ENCODE measurements around the gene UGT2B11. TPM values are rescaled to one million over a fixed set of nuclear protein-coding genes. Genes with fewer than 3 reads are reported as not detected.
"Not testable (repeated sequence)": the region's sequence is repeated elsewhere in the genome, so short reads cannot be mapped to it uniquely, and the experiment has no call there.

The UGT2B11 gene
- not detected for polyA plus RNA-seq (2013, experiment 1 of 2)
- polyA plus RNA-seq (2013, experiment 2 of 2): not detected

DNA sequence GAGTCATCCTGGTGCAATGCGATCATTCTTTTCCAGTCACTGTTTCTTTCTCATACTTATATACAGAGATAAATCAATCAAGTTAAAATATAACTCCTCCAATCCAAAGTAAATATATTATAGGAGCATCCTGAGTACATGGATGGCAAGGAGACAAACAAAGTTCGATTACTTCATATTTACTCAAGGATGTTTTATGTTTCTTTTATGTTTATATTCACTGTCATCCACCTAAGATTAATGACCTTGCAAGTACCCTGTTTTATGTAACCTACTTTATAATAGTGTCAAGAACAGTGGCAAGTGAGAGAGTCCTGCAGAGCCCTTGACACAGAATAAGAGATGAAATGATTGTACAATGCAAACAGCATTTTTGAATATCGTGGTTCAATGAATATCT, at the start of gene UGT2B11:
Gene UGT2B11 (minus strand): TSS at position 33 of the 400 bp plus-strand sequence. CDS start 26 bp downstream, at position 7.
- H3K36me3 ChIP-seq (ENCODE audit: control insufficient read depth, insufficient read depth, low read length): no peaks in the 10 kb centered on the region

DNA sequence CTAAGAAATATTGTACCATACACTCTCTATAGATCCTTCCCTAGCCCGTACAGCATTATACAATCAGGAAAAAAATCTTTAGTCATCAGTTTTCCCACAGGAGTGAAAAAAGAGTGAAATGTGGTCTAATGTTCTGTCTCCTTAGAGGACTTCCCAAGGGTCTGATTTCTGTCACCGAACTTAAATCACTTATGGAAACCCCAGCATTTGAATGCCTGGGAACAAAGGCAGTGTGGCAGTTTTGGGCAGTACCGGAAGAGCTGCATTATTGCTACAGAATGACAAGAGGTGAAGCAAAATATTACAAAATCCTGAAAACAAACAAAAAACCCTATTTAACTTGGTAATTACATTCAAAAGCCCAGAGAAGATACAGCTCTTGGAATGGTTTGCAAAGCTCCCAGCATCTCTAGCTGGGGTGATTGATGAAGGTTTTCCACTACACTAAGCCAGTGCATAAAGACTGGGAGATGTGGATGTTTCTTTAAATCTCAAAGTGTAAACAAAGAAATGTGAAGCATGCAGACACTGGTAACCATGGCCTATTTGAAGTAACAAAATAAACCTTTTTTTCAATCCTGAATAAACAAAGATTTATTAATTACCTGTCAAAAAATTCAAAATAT, 38.7 kb upstream of the UGT2B11 start:
- H3K4ac ChIP-seq (ENCODE audit: low read depth, low read length); H3K4me2 ChIP-seq (ENCODE audit: low read length); H3K27ac ChIP-seq (ENCODE audit: low read depth, low read length); H3K79me1 ChIP-seq (ENCODE audit: low read length); H3K4me1 ChIP-seq (ENCODE audit: control insufficient read depth, low read depth, low read length); DNase-seq; H3K27me3 ChIP-seq (ENCODE audit: insufficient read depth, low read length, poor library complexity); H4K5ac ChIP-seq (ENCODE audit: low read length); H2BK120ac ChIP-seq (ENCODE audit: low read depth, low read length); H3K18ac ChIP-seq (ENCODE audit: low read length); H3K36me3 ChIP-seq (ENCODE audit: control insufficient read depth, insufficient read depth, low read length); H3K4me3 ChIP-seq (ENCODE audit: low read length); H4K8ac ChIP-seq (ENCODE audit: low read depth, low read length); H3K79me2 ChIP-seq (ENCODE audit: control insufficient read depth, insufficient read depth, low read length); H3K56ac ChIP-seq (ENCODE audit: low read length); H2BK15ac ChIP-seq (replicated peaks; ENCODE audit: low read depth); H2BK5ac ChIP-seq (ENCODE audit: low read length); H2AK5ac ChIP-seq (ENCODE audit: low read length); H3K23ac ChIP-seq (ENCODE audit: low read length); H3K9ac ChIP-seq (ENCODE audit: low read length): not testable (repeated sequence)
- WGBS (ENCODE audit: extremely low coverage, insufficient coverage, low lambda C conversion rate): no CpG with 5 or more reads among the region's 3 CpGs

More for the DNA sequence above, at the start of gene UGT2B11:
- Histone ChIP-seq H2BK15ac (replicated peaks; ENCODE audit: low read depth) (no peak within 1 kb of the TSS), H3K27me3 (ENCODE audit: insufficient read depth, low read length, poor library complexity) (no peaks in the 10 kb centered on the region), H3K23ac (ENCODE audit: low read length) (no peak within 1 kb of the TSS), H3K27ac (ENCODE audit: low read depth, low read length) (no peak within 1 kb of the TSS), H3K79me2 (ENCODE audit: control insufficient read depth, insufficient read depth, low read length) (no peaks in the 10 kb centered on the region), H3K4me2 (ENCODE audit: low read length) (no peak within 1 kb of the TSS), H3K4me1 (ENCODE audit: control insufficient read depth, low read depth, low read length) (no peaks in the 10 kb centered on the region), H3K18ac (ENCODE audit: low read length) (no peak within 1 kb of the TSS), H3K56ac (ENCODE audit: low read length) (no peak within 1 kb of the TSS), H3K79me1 (ENCODE audit: low read length) (no peaks in the 10 kb centered on the region), H4K5ac (ENCODE audit: low read length) (no peak within 1 kb of the TSS), H4K8ac (ENCODE audit: low read depth, low read length) (no peak within 1 kb of the TSS), H3K4ac (ENCODE audit: low read depth, low read length) (no peak within 1 kb of the TSS), H2AK5ac (ENCODE audit: low read length) (no peak within 1 kb of the TSS), H2BK120ac (ENCODE audit: low read depth, low read length) (no peak within 1 kb of the TSS), H2BK5ac (ENCODE audit: low read length) (no peak within 1 kb of the TSS), H3K4me3 (ENCODE audit: low read length) (no peak within 1 kb of the TSS), H3K9ac (ENCODE audit: low read length) (no peak within 1 kb of the TSS)
- no peak for DNase-seq
- no CpG with 5 or more reads among the region's 3 CpGs for WGBS (ENCODE audit: extremely low coverage, insufficient coverage, low lambda C conversion rate)

DNA sequence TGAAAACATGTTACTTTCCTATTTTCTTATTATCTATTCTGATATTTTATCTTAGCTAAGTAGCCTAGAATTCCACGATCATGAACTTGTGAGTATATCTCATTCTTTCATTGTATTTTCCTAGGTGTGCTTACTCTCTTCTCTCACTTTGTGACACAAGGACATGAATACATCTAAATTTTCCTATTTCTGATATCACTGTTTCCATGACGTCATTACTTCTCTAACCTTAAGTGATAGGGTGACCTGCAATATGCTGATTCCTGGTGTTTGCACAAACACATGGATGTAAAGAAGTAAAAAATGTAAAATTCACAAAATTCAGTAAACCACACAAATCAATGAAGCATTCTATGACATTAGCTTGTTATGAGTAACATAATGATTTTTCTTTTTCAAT, 36.3 kb upstream of the UGT2B11 start:
- not testable (repeated sequence) for H3K18ac ChIP-seq (ENCODE audit: low read length); H3K4ac ChIP-seq (ENCODE audit: low read depth, low read length); H3K27ac ChIP-seq (ENCODE audit: low read depth, low read length); H3K4me2 ChIP-seq (ENCODE audit: low read length); H3K23ac ChIP-seq (ENCODE audit: low read length); H3K79me2 ChIP-seq (ENCODE audit: control insufficient read depth, insufficient read depth, low read length); H3K56ac ChIP-seq (ENCODE audit: low read length); DNase-seq; H2BK120ac ChIP-seq (ENCODE audit: low read depth, low read length); H3K79me1 ChIP-seq (ENCODE audit: low read length); H3K36me3 ChIP-seq (ENCODE audit: control insufficient read depth, insufficient read depth, low read length); H2AK5ac ChIP-seq (ENCODE audit: low read length); H4K5ac ChIP-seq (ENCODE audit: low read length); H3K9ac ChIP-seq (ENCODE audit: low read length); H3K4me1 ChIP-seq (ENCODE audit: control insufficient read depth, low read depth, low read length); H4K8ac ChIP-seq (ENCODE audit: low read depth, low read length); H3K4me3 ChIP-seq (ENCODE audit: low read length); H2BK15ac ChIP-seq (replicated peaks; ENCODE audit: low read depth); H2BK5ac ChIP-seq (ENCODE audit: low read length); H3K27me3 ChIP-seq (ENCODE audit: insufficient read depth, low read length, poor library complexity)
- no CpG with 5 or more reads among the region's 2 CpGs for WGBS (ENCODE audit: extremely low coverage, insufficient coverage, low lambda C conversion rate)

DNA sequence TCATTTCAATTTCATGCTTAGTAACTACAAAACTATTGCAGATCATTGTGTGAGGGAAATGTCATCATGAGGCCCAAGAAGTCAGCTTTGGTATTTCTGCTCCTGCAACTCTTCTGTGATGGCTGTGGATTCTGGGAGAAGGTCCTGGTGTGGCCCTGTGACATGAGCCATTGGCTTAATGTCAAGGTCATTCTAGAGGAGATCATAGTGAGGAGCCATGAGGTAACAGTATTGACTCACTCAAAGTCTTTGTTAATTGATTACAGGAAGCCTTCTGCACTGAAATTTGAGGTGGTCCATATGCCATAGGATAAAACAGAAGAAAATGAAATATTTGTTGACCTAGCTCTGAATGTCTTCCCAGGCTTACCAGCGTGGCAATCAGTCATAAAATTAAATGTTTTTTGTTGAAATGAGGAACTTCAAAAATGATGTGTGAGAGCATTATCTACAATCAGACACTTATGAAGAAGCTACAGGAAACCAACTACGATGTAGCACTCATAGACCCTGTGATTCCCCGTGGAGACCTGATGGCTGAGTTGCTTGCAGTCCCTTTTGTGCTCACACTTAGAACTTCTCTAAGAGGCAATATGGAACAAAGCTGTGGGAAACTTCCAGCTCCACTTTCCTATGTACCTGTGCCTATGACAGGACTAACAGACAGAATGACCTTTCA, 28.2 kb upstream of the UGT2B11 start:
- H4K5ac ChIP-seq (ENCODE audit: low read length); H3K9ac ChIP-seq (ENCODE audit: low read length); H2BK5ac ChIP-seq (ENCODE audit: low read length); H3K18ac ChIP-seq (ENCODE audit: low read length); H3K4ac ChIP-seq (ENCODE audit: low read depth, low read length); H4K8ac ChIP-seq (ENCODE audit: low read depth, low read length); H3K4me2 ChIP-seq (ENCODE audit: low read length); H3K23ac ChIP-seq (ENCODE audit: low read length); H2BK120ac ChIP-seq (ENCODE audit: low read depth, low read length); H3K27me3 ChIP-seq (ENCODE audit: insufficient read depth, low read length, poor library complexity); H2BK15ac ChIP-seq (replicated peaks; ENCODE audit: low read depth); DNase-seq; H3K27ac ChIP-seq (ENCODE audit: low read depth, low read length); H3K56ac ChIP-seq (ENCODE audit: low read length); H2AK5ac ChIP-seq (ENCODE audit: low read length); H3K79me2 ChIP-seq (ENCODE audit: control insufficient read depth, insufficient read depth, low read length); H3K79me1 ChIP-seq (ENCODE audit: low read length); H3K4me3 ChIP-seq (ENCODE audit: low read length); H3K36me3 ChIP-seq (ENCODE audit: control insufficient read depth, insufficient read depth, low read length); H3K4me1 ChIP-seq (ENCODE audit: control insufficient read depth, low read depth, low read length): not testable (repeated sequence)
- no CpG with 5 or more reads among the region's 3 CpGs for WGBS (ENCODE audit: extremely low coverage, insufficient coverage, low lambda C conversion rate)

DNA sequence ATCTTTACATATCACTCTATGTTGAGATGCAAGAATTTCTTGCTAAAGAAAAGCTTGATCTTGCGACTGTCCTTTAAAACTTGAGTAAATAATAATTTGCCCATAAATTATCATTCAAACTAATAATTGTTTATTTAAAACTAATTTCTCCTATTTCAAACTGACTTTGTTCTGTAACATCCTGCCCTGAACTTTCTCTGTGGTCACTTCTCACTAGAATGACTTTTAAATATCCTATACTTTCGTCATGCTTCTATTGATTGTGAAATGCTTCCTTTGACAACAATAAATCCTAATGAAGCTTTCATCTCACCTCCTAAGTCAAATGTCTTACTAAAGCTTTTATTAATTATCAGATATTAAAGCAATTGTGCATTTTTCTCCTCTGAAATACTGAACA, 27.2 kb upstream of the UGT2B11 start:
- not testable (repeated sequence) for H2BK15ac ChIP-seq (replicated peaks; ENCODE audit: low read depth); H4K5ac ChIP-seq (ENCODE audit: low read length); H3K23ac ChIP-seq (ENCODE audit: low read length); H3K4me1 ChIP-seq (ENCODE audit: control insufficient read depth, low read depth, low read length); H3K79me1 ChIP-seq (ENCODE audit: low read length); H3K4me3 ChIP-seq (ENCODE audit: low read length); H3K56ac ChIP-seq (ENCODE audit: low read length); H2BK5ac ChIP-seq (ENCODE audit: low read length); H3K27ac ChIP-seq (ENCODE audit: low read depth, low read length); H4K8ac ChIP-seq (ENCODE audit: low read depth, low read length); H3K4me2 ChIP-seq (ENCODE audit: low read length); H3K79me2 ChIP-seq (ENCODE audit: control insufficient read depth, insufficient read depth, low read length); H3K9ac ChIP-seq (ENCODE audit: low read length); DNase-seq; H3K4ac ChIP-seq (ENCODE audit: low read depth, low read length); H2AK5ac ChIP-seq (ENCODE audit: low read length); H3K18ac ChIP-seq (ENCODE audit: low read length); H2BK120ac ChIP-seq (ENCODE audit: low read depth, low read length); H3K27me3 ChIP-seq (ENCODE audit: insufficient read depth, low read length, poor library complexity); H3K36me3 ChIP-seq (ENCODE audit: control insufficient read depth, insufficient read depth, low read length)
- no CpG with 5 or more reads among the region's 2 CpGs for WGBS (ENCODE audit: extremely low coverage, insufficient coverage, low lambda C conversion rate)

Measured in mesendoderm (in vitro differentiated cells).